ENCODE results near the gene DDX20.
"Not testable (repeated sequence)": the region's sequence is repeated elsewhere in the genome, so short reads cannot be mapped to it uniquely, and the experiment has no call there.

The DDX20 gene

DNA sequence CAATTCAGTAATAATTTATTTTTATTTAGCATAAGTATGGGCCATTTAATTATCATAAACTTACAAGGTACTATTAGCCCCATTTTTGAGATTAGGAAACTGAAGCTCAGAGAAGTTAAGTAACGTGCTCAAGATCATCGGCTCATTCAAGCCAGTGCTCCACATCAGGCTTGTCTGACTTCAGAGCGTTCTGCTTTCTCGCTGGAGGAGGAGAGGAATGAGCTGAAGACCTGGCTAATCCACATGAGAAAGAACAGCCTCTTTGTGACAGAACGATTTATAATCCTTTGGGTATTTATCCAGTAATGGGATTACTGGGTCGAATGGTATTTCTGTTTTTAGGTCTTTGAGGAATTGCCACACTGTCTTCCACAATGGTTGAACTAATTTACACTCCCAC, 39.7 kb downstream of the DDX20 start:
- no peak for DNase-seq

DNA sequence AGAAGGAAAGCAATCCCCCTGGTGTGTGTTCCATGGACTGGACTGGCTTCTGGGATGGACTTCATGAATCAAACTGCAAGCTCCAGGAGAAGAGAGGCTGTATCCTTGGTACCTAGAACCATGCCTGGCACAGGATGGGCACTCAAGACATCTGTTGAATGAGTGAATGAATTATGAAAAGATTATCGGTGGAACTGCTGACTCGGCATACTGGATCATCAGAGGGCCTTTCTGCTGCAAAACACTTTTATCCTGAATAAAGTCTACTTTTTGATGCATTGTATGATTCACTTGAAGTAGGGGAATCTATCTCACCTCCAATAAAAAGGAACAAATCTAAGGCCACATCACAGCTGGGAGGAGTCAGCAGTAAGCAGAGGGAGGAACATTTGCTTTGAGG, 42.9 kb downstream of the DDX20 start:
- DNase-seq, result no peak

DNA sequence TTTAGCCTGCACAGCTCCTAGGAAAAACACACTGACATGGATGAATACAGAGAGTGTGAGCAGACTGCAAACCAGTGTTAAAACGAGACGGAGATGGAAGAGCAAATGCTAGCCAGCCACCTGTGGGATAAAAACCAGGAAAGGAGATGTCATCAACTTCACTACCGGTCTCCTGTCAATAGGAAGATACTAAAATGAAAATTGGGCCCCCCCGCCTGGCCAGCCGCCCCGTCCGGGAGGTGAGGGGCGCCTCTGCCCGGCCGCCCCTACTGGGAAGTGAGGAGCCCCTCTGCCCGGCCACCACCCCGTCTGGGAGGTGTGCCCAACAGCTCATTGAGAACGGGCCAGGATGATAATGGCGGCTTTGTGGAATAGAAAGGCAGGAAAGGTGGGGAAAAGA, 44.0 kb downstream of the DDX20 start:
- DNase-seq, result not testable (repeated sequence)

DNA sequence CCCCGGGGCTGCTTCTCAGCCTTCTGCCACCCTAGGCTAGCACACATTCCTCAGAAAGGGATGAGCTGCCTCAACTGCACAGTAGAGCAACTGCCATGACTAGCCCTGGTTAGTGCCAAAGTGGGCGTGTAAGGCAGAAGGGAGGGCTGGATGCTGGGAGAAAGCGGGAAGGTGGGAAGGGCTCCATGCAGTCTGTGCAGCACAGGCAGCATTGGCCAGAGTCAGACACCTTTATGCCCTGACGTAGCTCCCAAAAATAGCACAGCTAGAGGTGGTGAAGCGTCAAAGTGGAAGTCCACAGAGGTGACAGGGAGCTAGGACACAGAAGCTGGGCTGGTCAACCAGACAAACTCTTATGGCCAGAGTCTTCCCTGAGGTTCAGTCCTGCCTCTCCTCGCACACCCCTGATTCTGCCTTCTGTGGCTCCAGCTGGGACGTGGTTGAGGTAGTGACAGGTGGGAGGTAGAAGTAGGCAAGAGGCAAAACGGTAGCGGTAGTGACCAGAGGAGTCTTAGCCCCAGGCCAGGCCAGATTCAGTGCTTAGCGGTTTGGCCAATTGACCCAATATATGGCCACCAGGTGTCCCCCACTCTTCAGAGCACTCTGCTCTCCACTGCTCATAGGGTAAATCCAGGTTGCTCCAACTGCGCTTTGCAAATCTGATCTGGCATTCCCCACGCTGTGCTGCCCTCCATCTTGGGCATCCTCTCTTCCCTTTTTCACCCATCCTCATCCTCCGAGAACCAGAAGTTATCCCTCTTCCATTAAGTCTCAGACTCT, 45.6 kb downstream of the DDX20 start:
- no peak for DNase-seq

GRCh38 chr1:111802110-111802509, 46.4 kb downstream of the DDX20 start:
- DNase-seq, result no peak

- no peak for DNase-seq
These were observed 47.3 kb downstream of the DDX20 start for GRCh38 chr1:111802984-111803383.

DNA sequence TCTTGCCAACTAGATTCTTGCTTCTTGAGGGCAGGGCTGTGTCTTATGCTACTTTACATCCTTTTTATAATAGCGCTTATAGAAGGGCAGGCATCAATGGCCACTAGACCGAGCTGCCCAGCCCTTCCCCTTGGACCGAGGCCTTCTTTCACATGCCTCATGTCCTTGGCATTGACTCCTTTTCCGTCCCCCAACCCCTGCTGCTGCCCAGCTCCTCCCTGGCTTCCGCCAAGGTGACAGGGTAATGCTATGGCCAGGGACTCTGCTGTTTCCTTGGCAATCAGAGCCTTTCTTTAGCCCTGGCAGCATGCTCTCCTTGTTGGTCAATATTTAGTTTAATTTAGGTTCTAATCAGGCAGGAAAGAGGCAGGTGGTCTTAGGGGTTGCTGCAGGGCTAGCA, 48.2 kb downstream of the DDX20 start:
- DNase-seq, result no peak

DNA sequence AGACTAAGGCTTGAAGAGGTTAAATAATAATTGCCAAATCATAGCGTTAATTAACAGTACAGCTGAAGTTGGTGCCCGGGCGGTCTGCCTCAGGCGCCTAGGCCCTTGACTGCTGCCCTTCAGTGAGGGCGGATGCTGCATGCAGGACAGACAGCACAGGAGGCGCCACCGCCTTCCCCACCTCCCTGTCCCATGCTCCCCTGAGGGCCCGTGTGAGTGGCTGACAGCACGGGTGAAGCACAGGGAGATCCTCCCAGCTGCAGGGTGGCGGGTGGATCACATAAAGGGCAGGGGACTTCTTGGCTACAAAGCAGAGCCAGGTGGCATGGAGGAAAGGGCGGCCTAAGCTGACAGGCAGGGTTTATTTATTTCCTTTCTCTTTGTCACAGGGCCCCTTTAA, 49.1 kb downstream of the DDX20 start:
- DNase-seq, result no peak

- DNase-seq, result no peak
These were observed 49.5 kb downstream of the DDX20 start for GRCh38 chr1:111805251-111805650.

DNA sequence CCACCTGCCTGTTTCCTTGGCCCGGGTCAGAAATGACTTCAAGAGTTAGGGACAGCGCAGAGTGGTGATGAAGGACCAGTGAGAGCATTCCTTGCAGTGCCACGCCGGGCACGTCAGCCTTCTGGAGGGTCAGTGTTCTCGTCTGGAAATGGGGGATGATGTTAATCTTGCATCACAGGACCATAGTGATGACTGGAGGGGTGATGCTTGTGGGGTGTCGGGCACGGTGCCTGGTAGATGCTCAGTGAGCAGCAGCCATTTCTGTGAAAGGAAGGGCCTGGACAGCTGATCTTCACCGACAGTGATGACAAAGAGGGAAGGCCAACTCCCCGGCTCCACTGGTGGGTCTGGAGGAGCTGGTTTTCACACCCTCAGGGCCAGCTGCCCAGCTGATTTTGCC, 56.2 kb downstream of the DDX20 start:
- DNase-seq, result no peak

DNA sequence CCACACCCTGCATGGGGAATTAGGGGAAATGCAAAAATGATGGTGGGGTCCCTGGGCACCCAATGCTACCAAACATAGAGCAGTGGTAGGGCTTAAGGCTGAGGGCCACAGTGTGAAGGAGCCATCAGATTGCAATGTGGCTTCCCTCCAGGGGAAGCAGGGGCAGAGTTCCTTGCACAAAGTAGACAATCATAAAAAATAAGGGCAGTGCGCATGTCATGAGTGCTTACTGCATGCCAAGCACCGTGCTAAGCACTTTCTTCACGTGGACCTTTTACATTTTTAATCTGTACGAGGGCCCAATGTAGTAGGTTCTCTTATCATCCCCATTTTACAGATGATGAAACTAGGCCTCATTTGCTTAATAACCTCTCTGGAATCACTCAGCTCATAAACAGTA, 56.6 kb downstream of the DDX20 start:
- no peak for DNase-seq

DNA sequence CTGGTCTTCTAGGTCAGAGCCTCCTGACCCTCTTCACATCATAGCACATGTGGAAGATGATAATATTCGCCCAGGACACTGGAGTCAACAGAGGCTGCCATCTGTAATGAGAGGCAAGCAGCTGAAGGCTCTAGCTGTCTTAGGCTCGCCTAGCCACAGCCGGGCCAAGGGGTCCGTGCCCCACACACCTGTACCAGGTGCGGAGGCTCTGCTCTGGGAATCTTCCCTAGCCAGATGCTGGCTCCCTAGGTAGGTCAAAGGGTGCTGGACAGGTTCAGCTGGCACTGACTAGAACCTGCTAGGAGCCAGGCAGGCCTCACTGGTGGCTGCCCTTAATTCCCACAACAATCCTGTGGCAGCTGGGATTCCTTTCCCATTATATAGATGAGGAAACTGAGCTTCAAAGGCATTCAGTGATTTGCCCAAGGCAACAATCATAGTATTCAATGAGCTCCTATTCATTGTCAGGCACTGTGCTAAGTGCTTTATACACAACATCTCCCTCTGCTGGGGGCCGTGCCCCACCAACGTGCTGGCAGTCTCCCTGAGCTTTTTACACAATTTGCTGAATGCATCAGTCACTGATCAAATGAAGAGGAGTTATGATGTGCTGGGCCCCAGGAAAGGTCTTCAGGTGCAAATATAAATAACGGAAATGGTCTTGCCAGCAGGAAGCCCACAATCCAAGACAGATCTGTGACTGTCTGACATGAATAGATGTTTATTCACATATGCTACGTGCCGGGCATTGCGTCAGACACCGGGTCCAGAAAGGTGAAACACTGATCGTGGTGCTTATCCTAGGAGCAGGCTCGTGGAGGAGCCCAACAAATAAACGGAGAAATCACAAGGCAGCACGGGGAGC, 58.0 kb downstream of the DDX20 start:
- no peak for DNase-seq

- DNase-seq, result no peak
These were observed 58.6 kb downstream of the DDX20 start for GRCh38 chr1:111814305-111814628.

GRCh38 chr1:111814642-111815041, 58.9 kb downstream of the DDX20 start:
- DNase-seq, result no peak
